Measurements from ENCODE around the gene CCDC32. TPM values are rescaled to one million over a fixed set of nuclear protein-coding genes. Genes with fewer than 3 reads are reported as not detected.

The CCDC32 gene
- total RNA-seq, 4 donors from 2014 or later: 31.2 to 41.3 (median 32.2) TPM

GRCh38 chr15:40543082-40543481 lies 21.8 kb downstream of the CCDC32 start:
- no peak overlapping the region for H3K4me3 ChIP-seq
- H3K36me3 ChIP-seq: peaks cover 0 to 18% (median 0%) of the 10 kb centered on the region in 3 donors
- DNase-seq: no peak

GRCh38 chr15:40538976-40539375 lies 25.9 kb downstream of the CCDC32 start:
- Histone ChIP-seq H3K4me3 (no peak overlapping the region), H3K27me3 (no peaks in the 10 kb centered on the region), H3K27ac (no peak overlapping the region), H3K36me3 (peaks cover 0 to 9% (median 0%) of the 10 kb centered on the region in 3 donors), H3K9me3 (no peaks in the 10 kb centered on the region), H3K4me1 (peaks cover 0 to 4% (median 0%) of the 10 kb centered on the region in 4 donors)
- TF ChIP-seq POLR2A (IDR thresholded peaks at IDR 0.05) (no peak), CTCF (IDR thresholded peaks at IDR 0.05) (no peak)
- no peak for DNase-seq

More at GRCh38 chr15:40543082-40543481, 21.8 kb downstream of the CCDC32 start:
- no peak overlapping the region for H3K27ac ChIP-seq
- H3K4me1 ChIP-seq: peaks cover 0 to 4% (median 0%) of the 10 kb centered on the region in 4 donors
- TF ChIP-seq CTCF (IDR thresholded peaks at IDR 0.05): no peak
- TF ChIP-seq POLR2A (IDR thresholded peaks at IDR 0.05): no peak
- no peaks in the 10 kb centered on the region for H3K27me3 ChIP-seq
- no peaks in the 10 kb centered on the region for H3K9me3 ChIP-seq

- Histone ChIP-seq H3K36me3 (peaks cover 0 to 9% (median 0%) of the 10 kb centered on the region in 3 donors), H3K4me1 (no peaks in the 10 kb centered on the region), H3K27ac (no peak overlapping the region), H3K9me3 (no peaks in the 10 kb centered on the region), H3K27me3 (no peaks in the 10 kb centered on the region), H3K4me3 (no peak overlapping the region)
- TF ChIP-seq POLR2A (IDR thresholded peaks at IDR 0.05) (no peak), CTCF (IDR thresholded peaks at IDR 0.05) (no peak)
- DNase-seq: no peak
Measured at GRCh38 chr15:40536501-40536900, 28.3 kb downstream of the CCDC32 start.

GRCh38 chr15:40534371-40534770 lies 30.5 kb downstream of the CCDC32 start:
- Histone ChIP-seq H3K27ac (no peak overlapping the region), H3K9me3 (no peaks in the 10 kb centered on the region), H3K4me3 (no peak overlapping the region), H3K36me3 (no peaks in the 10 kb centered on the region), H3K27me3 (no peaks in the 10 kb centered on the region), H3K4me1 (no peaks in the 10 kb centered on the region)
- TF ChIP-seq POLR2A (IDR thresholded peaks at IDR 0.05) (no peak), CTCF (IDR thresholded peaks at IDR 0.05) (no peak)
- DNase-seq: no peak

- Histone ChIP-seq H3K36me3 (no peaks in the 10 kb centered on the region), H3K27me3 (no peaks in the 10 kb centered on the region), H3K4me1 (no peaks in the 10 kb centered on the region), H3K4me3 (no peak overlapping the region), H3K9me3 (no peaks in the 10 kb centered on the region), H3K27ac (no peak overlapping the region)
- TF ChIP-seq CTCF (IDR thresholded peaks at IDR 0.05) (no peak), POLR2A (IDR thresholded peaks at IDR 0.05) (no peak)
- no peak for DNase-seq
Measured at GRCh38 chr15:40533763-40534364, 31.0 kb downstream of the CCDC32 start.
